RWPE2 (cell line): ENCODE measurements around the gene FAM107B.

Experiments
- ATAC-seq: fragments of 200-7000 bp; cut with Tn5 transposase; 3 replicates; pipeline ENCODE4 v1.9.1; 2021; ENCODE audit warnings: low read depth
- DNase-seq: peaks from one replicate; pipeline ENCODE4 v3.0.0-alpha.2; 2020; ENCODE audit warnings: low spot score
- H3K27ac ChIP-seq: fragments of 450-650 bp; 2 replicates; pipeline ENCODE4 v1.5.1; 2017; ENCODE audit warnings: mild to moderate bottlenecking; ENCODE audit not compliant: poor library complexity, severe bottlenecking
- H3K27me3 ChIP-seq: fragments of 250-450 bp; sonication (Bioruptor Pico); 2 replicates; pipeline ENCODE4 v1.5.1; 2021; ENCODE audit warnings: mild to moderate bottlenecking, moderate library complexity; ENCODE audit not compliant: insufficient read depth, poor library complexity, severe bottlenecking
- H3K36me3 ChIP-seq: fragments of 250-450 bp; sonication (Bioruptor Pico); 2 replicates; pipeline ENCODE4 v1.5.1; 2020; ENCODE audit warnings: low read depth, mild to moderate bottlenecking, moderate library complexity
- H3K4me1 ChIP-seq: fragments of 250-450 bp; sonication (Bioruptor Pico); 2 replicates; pipeline ENCODE4 v1.5.1; 2021; ENCODE audit warnings: mild to moderate bottlenecking, moderate library complexity; ENCODE audit not compliant: insufficient read depth, poor library complexity, severe bottlenecking
- H3K4me3 ChIP-seq: fragments of 250-450 bp; sonication (Bioruptor Pico); 2 replicates; pipeline ENCODE4 v1.5.1; 2021; ENCODE audit warnings: mild to moderate bottlenecking, moderate library complexity; ENCODE audit not compliant: severe bottlenecking
- H3K9me3 ChIP-seq: fragments of 250-450 bp; sonication (Bioruptor Pico); 2 replicates; pipeline ENCODE4 v1.5.1; 2021; ENCODE audit warnings: mild to moderate bottlenecking, moderate library complexity; ENCODE audit not compliant: severe bottlenecking
- CTCF ChIP-seq: fragments of 450-650 bp; IDR thresholded peaks from one replicate; pipeline ENCODE4 v1.5.1; 2017; ENCODE audit warnings: mild to moderate bottlenecking, moderate library complexity; ENCODE audit not compliant: poor library complexity, severe bottlenecking

FAM107B gene

GRCh38 chr10:14779001-14779651 is 4.4 kb upstream of the FAM107B start:
- ATAC-seq (no peak), DNase-seq (no peak)
- Histone ChIP-seq H3K27ac (no peak overlapping the region), H3K9me3 (no peaks in the 10 kb centered on the region), H3K36me3 (no peaks in the 10 kb centered on the region), H3K4me3 (no peak overlapping the region), H3K4me1 (peaks cover 10% of the 10 kb centered on the region), H3K27me3 (no peaks in the 10 kb centered on the region)
- no peak for TF ChIP-seq CTCF

- Histone ChIP-seq H3K27me3 (no peaks in the 10 kb centered on the region), H3K27ac (no peak overlapping the region), H3K36me3 (no peaks in the 10 kb centered on the region), H3K4me3 (no peak overlapping the region), H3K4me1 (no peaks in the 10 kb centered on the region), H3K9me3 (no peaks in the 10 kb centered on the region)
- no peak for TF ChIP-seq CTCF
- ATAC-seq (no peak), DNase-seq (no peak)
These were observed 1.8 kb upstream of the FAM107B start for GRCh38 chr10:14776546-14776945.

GRCh38 chr10:14775656-14776055 is 959 bp upstream of the FAM107B start:
- no peaks in the 10 kb centered on the region for H3K36me3 ChIP-seq
- no peak for ATAC-seq
- no peaks in the 10 kb centered on the region for H3K4me1 ChIP-seq

GRCh38 chr10:14774214-14774580 is 500 bp downstream of the FAM107B start:
- Histone ChIP-seq H3K27ac (no peak overlapping the region), H3K27me3 (no peaks in the 10 kb centered on the region), H3K4me3 (no peak overlapping the region), H3K9me3 (no peaks in the 10 kb centered on the region), H3K4me1 (no peaks in the 10 kb centered on the region), H3K36me3 (no peaks in the 10 kb centered on the region)
- DNase-seq (no peak), ATAC-seq (no peak)
- TF ChIP-seq CTCF: no peak

More at GRCh38 chr10:14775656-14776055, 959 bp upstream of the FAM107B start:
- Histone ChIP-seq H3K27ac (no peak overlapping the region), H3K4me3 (no peak overlapping the region), H3K27me3 (no peaks in the 10 kb centered on the region), H3K9me3 (no peaks in the 10 kb centered on the region)
- no peak for TF ChIP-seq CTCF
- DNase-seq: no peak

GRCh38 chr10:14773551-14774213 is 1.0 kb downstream of the FAM107B start:
- Histone ChIP-seq H3K27me3 (no peaks in the 10 kb centered on the region), H3K4me3 (no peak overlapping the region), H3K27ac (no peak overlapping the region), H3K4me1 (no peaks in the 10 kb centered on the region), H3K9me3 (no peaks in the 10 kb centered on the region), H3K36me3 (no peaks in the 10 kb centered on the region)
- ATAC-seq: no peak
- no peak for DNase-seq
- TF ChIP-seq CTCF: no peak
